Stomach (tissue), 4 donors: Measurements from ENCODE around the gene MYO1E.

Experiments used
- EP300 ChIP-seq: sonication (generic); formaldehyde crosslinking; IDR thresholded peaks from one replicate; pipeline ENCODE4 v1.6.1; 2017; ENCODE audit warnings: antibody characterized with exemption
- POLR2A ChIP-seq, 4 donors: fragments of 450-650 bp; IDR thresholded peaks; one replicate each; pipeline ENCODE4 v1.6.1; 2016; ENCODE audit warnings: antibody characterized with exemption in 4 of 4, control low read depth in 2 of 4, mild to moderate bottlenecking in 1 of 4, moderate library complexity in 1 of 4
- TF ChIP-seq, protein P1 (sequence below), 7 experiments: fragments of 450-650 bp in 4 of 7; fragments of 200-600 bp in 3 of 7; sonication (generic) in 3 of 7; IDR thresholded peaks; one replicate each; pipeline ENCODE4 v1.5.1; 2016 to 2019; ENCODE audit warnings: antibody characterized with exemption in 7 of 7, control low read depth in 2 of 7, mild to moderate bottlenecking in 1 of 7

- TF ChIP-seq, protein P1, sequence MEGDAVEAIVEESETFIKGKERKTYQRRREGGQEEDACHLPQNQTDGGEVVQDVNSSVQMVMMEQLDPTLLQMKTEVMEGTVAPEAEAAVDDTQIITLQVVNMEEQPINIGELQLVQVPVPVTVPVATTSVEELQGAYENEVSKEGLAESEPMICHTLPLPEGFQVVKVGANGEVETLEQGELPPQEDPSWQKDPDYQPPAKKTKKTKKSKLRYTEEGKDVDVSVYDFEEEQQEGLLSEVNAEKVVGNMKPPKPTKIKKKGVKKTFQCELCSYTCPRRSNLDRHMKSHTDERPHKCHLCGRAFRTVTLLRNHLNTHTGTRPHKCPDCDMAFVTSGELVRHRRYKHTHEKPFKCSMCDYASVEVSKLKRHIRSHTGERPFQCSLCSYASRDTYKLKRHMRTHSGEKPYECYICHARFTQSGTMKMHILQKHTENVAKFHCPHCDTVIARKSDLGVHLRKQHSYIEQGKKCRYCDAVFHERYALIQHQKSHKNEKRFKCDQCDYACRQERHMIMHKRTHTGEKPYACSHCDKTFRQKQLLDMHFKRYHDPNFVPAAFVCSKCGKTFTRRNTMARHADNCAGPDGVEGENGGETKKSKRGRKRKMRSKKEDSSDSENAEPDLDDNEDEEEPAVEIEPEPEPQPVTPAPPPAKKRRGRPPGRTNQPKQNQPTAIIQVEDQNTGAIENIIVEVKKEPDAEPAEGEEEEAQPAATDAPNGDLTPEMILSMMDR (IDR thresholded peaks at IDR 0.05) = no peak
- no peak for TF ChIP-seq EP300
- no peak for TF ChIP-seq POLR2A (IDR thresholded peaks at IDR 0.05)
Measured at GRCh38 chr15:59243622-59244021, 129.0 kb downstream of the MYO1E start.
